Prostate gland (tissue), 2 donors: ENCODE data around the gene CTNNA3.

Source experiments
- CTCF ChIP-seq, 4 experiments: fragments of 200-600 bp in 2 of 4; fragments of 450-650 bp in 2 of 4; sonication (generic) in 2 of 4; IDR thresholded peaks; 1 replicate in 3 of 4; 2 replicates in 1 of 4; pipeline ENCODE4 v1.5.1; 2016 to 2019; ENCODE audit warnings: antibody characterized with exemption in 4 of 4, mild to moderate bottlenecking in 2 of 4, moderate library complexity in 2 of 4
- POLR2A ChIP-seq: fragments of 450-650 bp; IDR thresholded peaks from one replicate; pipeline ENCODE4 v1.6.1; 2016; ENCODE audit warnings: antibody characterized with exemption, mild to moderate bottlenecking
- POLR2AphosphoS5 ChIP-seq: sonication (generic); formaldehyde crosslinking; IDR thresholded peaks from one replicate; pipeline ENCODE4 v1.6.1; 2017; ENCODE audit warnings: antibody characterized with exemption

GRCh38 chr10:66832781-66833422 lies 863.1 kb downstream of the CTNNA3 start:
- no peak for TF ChIP-seq POLR2AphosphoS5
- TF ChIP-seq POLR2A, result no peak
- TF ChIP-seq CTCF (IDR thresholded peaks at IDR 0.05), result no peak
